ENCODE measurements around the gene C1QTNF8.

GRCh38 chr16:1133271-1133670, 37.2 kb upstream of the C1QTNF8 start:
- TF ChIP-seq CTCF (IDR thresholded peaks at IDR 0.05): no peak
- TF ChIP-seq POLR2A (IDR thresholded peaks at IDR 0.05): no peak
